Aortic smooth muscle cell (primary cell): ENCODE data around the gene AEBP2. TPM values are rescaled to one million over a fixed set of nuclear protein-coding genes. Genes with fewer than 3 reads are reported as not detected.

Source experiments
- total RNA-seq: library from RNA; depleted of rRNA; stranded (reverse); fragments of >200 nt; gene quantifications from 2 replicates; pipeline ENCODE4 v1.2.3, GENCODE V29; 2014

AEBP2 gene
- 15.5 and 24.4 TPM in 2 replicates for total RNA-seq

GRCh38 chr12:19439059-19440018 is at the start of gene AEBP2:
Gene AEBP2 (plus strand): TSS chr12:19439492. CDS start chr12:19439700, 208 bp downstream.

